Neuronal stem cell (in vitro differentiated cells): ENCODE data around the gene PERCC1.
"Not testable (repeated sequence)": the region's sequence is repeated elsewhere in the genome, so short reads cannot be mapped to it uniquely, and the experiment has no call there.

Source experiments
- DNase-seq: peaks from one replicate; pipeline ENCODE4 v3.0.0-alpha.2; 2013; ENCODE audit warnings: low spot score
- H2AFZ ChIP-seq: one replicate; pipeline ENCODE4 v1.6.1; 2013; ENCODE audit warnings: mild to moderate bottlenecking, low read length, inconsistent platforms
- H2AK5ac ChIP-seq: 2 replicates; pipeline ENCODE4 v1.6.1; 2013; ENCODE audit warnings: low read depth, mild to moderate bottlenecking, inconsistent platforms, low read length, moderate library complexity, mixed read lengths
- H2BK120ac ChIP-seq: 2 replicates; pipeline ENCODE4 v1.6.1; 2013; ENCODE audit warnings: low read depth, mild to moderate bottlenecking, inconsistent platforms, low read length, moderate library complexity, mixed read lengths
- H2BK12ac ChIP-seq: one replicate; pipeline ENCODE4 v1.6.1; 2013; ENCODE audit warnings: low read length, inconsistent platforms
- H2BK15ac ChIP-seq: 2 replicates; pipeline ENCODE4 v1.6.1; 2013; ENCODE audit warnings: mild to moderate bottlenecking, low read length, inconsistent platforms, mixed read lengths
- H2BK5ac ChIP-seq: one replicate; pipeline ENCODE4 v1.6.1; 2013; ENCODE audit warnings: inconsistent platforms, mild to moderate bottlenecking, low read length, moderate library complexity
- H3K14ac ChIP-seq: one replicate; pipeline ENCODE4 v1.6.1; 2013; ENCODE audit warnings: low read length, inconsistent platforms
- H3K18ac ChIP-seq: 2 replicates; pipeline ENCODE4 v1.6.1; 2013; ENCODE audit warnings: low read length, inconsistent platforms
- H3K23ac ChIP-seq: 2 replicates; pipeline ENCODE4 v1.6.1; 2013; ENCODE audit warnings: low read depth, mild to moderate bottlenecking, mixed read lengths, low read length, inconsistent platforms; ENCODE audit not compliant: poor library complexity
- H3K27ac ChIP-seq: replicated peaks from 3 replicates; pipeline ENCODE4 v1.5.1; 2013; ENCODE audit warnings: low read length, inconsistent platforms
- H3K27me3 ChIP-seq, 3 experiments: 2 replicates each; pipeline ENCODE4 v1.6.1; 2013; ENCODE audit warnings: low read length in 3 of 3, mild to moderate bottlenecking in 2 of 3, inconsistent platforms in 1 of 3, low read depth in 1 of 3, mixed read lengths in 1 of 3, moderate library complexity in 1 of 3; ENCODE audit not compliant: control insufficient read depth in 3 of 3, insufficient read depth in 3 of 3
- H3K36me3 ChIP-seq, 2 donors: replicated peaks in 1 of 2; 2 replicates each; pipeline ENCODE4 v1.6.1; 2013; ENCODE audit warnings: low read length in 2 of 2; ENCODE audit not compliant: control insufficient read depth in 2 of 2, insufficient read depth in 2 of 2
- H3K4ac ChIP-seq: 2 replicates; pipeline ENCODE4 v1.6.1; 2013; ENCODE audit warnings: inconsistent platforms, mild to moderate bottlenecking, low read length, moderate library complexity
- H3K4me1 ChIP-seq, 2 donors: 1 replicate in 1 of 2; 2 replicates in 1 of 2; pipeline ENCODE4 v1.6.1; 2013; ENCODE audit warnings: low read length in 2 of 2, low read depth in 1 of 2; ENCODE audit not compliant: control insufficient read depth in 2 of 2, insufficient read depth in 1 of 2
- H3K4me2 ChIP-seq: one replicate; pipeline ENCODE4 v1.6.1; 2013; ENCODE audit warnings: mild to moderate bottlenecking, low read length, inconsistent platforms; ENCODE audit not compliant: insufficient read depth, poor library complexity, severe bottlenecking
- H3K4me3 ChIP-seq, 2 donors: 2 replicates each; pipeline ENCODE4 v1.5.1; 2013; ENCODE audit warnings: low read length in 2 of 2, mild to moderate bottlenecking in 2 of 2, inconsistent platforms in 1 of 2, moderate library complexity in 1 of 2
- H3K79me1 ChIP-seq: one replicate; pipeline ENCODE4 v1.6.1; 2013; ENCODE audit warnings: low read depth, mild to moderate bottlenecking, inconsistent platforms, low read length, moderate library complexity
- H3K9ac ChIP-seq: one replicate; pipeline ENCODE4 v1.6.1; 2013; ENCODE audit warnings: mild to moderate bottlenecking, low read depth, low read length, inconsistent platforms; ENCODE audit not compliant: poor library complexity
- H3K9me3 ChIP-seq, 2 donors: replicated peaks in 1 of 2; 2 replicates each; pipeline versions ENCODE3 to v1.6.1; 2013; ENCODE audit warnings: low read length in 2 of 2, mild to moderate bottlenecking in 2 of 2, inconsistent platforms in 1 of 2, low read depth in 1 of 2, mixed read lengths in 1 of 2, moderate library complexity in 1 of 2; ENCODE audit not compliant: control insufficient read depth in 2 of 2, insufficient read depth in 1 of 2
- H4K8ac ChIP-seq: one replicate; pipeline ENCODE4 v1.6.1; 2013; ENCODE audit warnings: low read depth, mild to moderate bottlenecking, inconsistent platforms, low read length, moderate library complexity
- H4K91ac ChIP-seq: one replicate; pipeline ENCODE4 v1.6.1; 2013; ENCODE audit warnings: low read length, low read depth, mild to moderate bottlenecking, inconsistent platforms; ENCODE audit not compliant: poor library complexity
- WGBS, 2 donors: extraction: QIAGEN DNeasy Blood & Tissue Kit; methylation state at CpG; one replicate each; pipeline ENCODE4 v1.1.7; 2013; ENCODE audit warnings: missing lambda C conversion rate in 2 of 2, mixed read lengths in 1 of 2; ENCODE audit not compliant: insufficient read length in 2 of 2, insufficient replicate concordance in 1 of 2; ENCODE audit errors: extremely low coverage in 2 of 2; 5-methylcytosine and 5-hydroxymethylcytosine counted together

Gene PERCC1

GRCh38 chr16:1468426-1468810 is 37.5 kb downstream of the PERCC1 start:
- Histone ChIP-seq H3K9me3 (no peaks in the 10 kb centered on the region), H3K27ac (no peak overlapping the region), H2BK12ac (no peak overlapping the region), H4K91ac (no peak overlapping the region), H2BK5ac (no peak overlapping the region), H2AK5ac (no peak overlapping the region), H3K27me3 (no peaks in the 10 kb centered on the region), H4K8ac (no peak overlapping the region), H3K23ac (no peak overlapping the region), H3K18ac (no peak overlapping the region), H3K4me3 (peak overlapping the region in 1 of 2 donors; percentile 63), H3K4me2 (no peak overlapping the region), H3K14ac (no peak overlapping the region), H2AFZ (no peak overlapping the region), H3K36me3 (no peaks in the 10 kb centered on the region), H2BK120ac (no peak overlapping the region), H3K4ac (no peak overlapping the region), H2BK15ac (no peak overlapping the region), H3K9ac (no peak overlapping the region), H3K79me1 (peaks cover 32% of the 10 kb centered on the region), H3K4me1 (peaks cover 0 to 9% of the 10 kb centered on the region in 2 donors)
- WGBS, 2 donors = no CpG with 5 or more reads among the region's 22 CpGs
- DNase-seq = no peak

GRCh38 chr16:1469141-1469540 is 38.3 kb downstream of the PERCC1 start:
- not testable (repeated sequence) for H2AK5ac ChIP-seq, H3K23ac ChIP-seq, H2BK5ac ChIP-seq, H3K9me3 ChIP-seq, H3K27ac ChIP-seq, DNase-seq, H2BK15ac ChIP-seq, H3K27me3 ChIP-seq, H2BK12ac ChIP-seq, H3K14ac ChIP-seq, H4K91ac ChIP-seq, H3K4me3 ChIP-seq, H3K4ac ChIP-seq, H2AFZ ChIP-seq, H3K36me3 ChIP-seq, H3K4me2 ChIP-seq, H2BK120ac ChIP-seq, H3K18ac ChIP-seq, H3K9ac ChIP-seq, H4K8ac ChIP-seq, H3K4me1 ChIP-seq
- WGBS, 2 donors = no CpG with 5 or more reads among the region's 5 CpGs
- H3K79me1 ChIP-seq = peaks cover 33% of the 10 kb centered on the region

GRCh38 chr16:1469693-1470201 is 38.9 kb downstream of the PERCC1 start:
- Histone ChIP-seq H3K4ac (no peak overlapping the region), H2AK5ac (no peak overlapping the region), H3K14ac (peak overlapping the region; percentile 56), H3K36me3 (no peaks in the 10 kb centered on the region), H4K8ac (no peak overlapping the region), H3K23ac (peak overlapping the region; percentile 43), H2AFZ (no peak overlapping the region), H2BK12ac (peak overlapping the region; percentile 41), H3K4me2 (no peak overlapping the region), H2BK5ac (no peak overlapping the region), H3K4me1 (peaks cover 4 to 9% of the 10 kb centered on the region in 2 donors), H3K27me3 (no peaks in the 10 kb centered on the region), H4K91ac (no peak overlapping the region), H3K79me1 (peaks cover 36% of the 10 kb centered on the region), H3K18ac (no peak overlapping the region), H3K4me3 (no peak overlapping the region), H2BK120ac (peak overlapping the region; percentile 61), H3K27ac (no peak overlapping the region), H2BK15ac (no peak overlapping the region), H3K9me3 (no peaks in the 10 kb centered on the region), H3K9ac (no peak overlapping the region)
- DNase-seq = no peak
- WGBS, 2 donors = no CpG with 5 or more reads among the region's 20 CpGs

GRCh38 chr16:1470481-1471251 is 39.8 kb downstream of the PERCC1 start:
- Histone ChIP-seq H3K27ac (no peak overlapping the region), H3K4me2 (no peak overlapping the region), H3K9ac (peak overlapping the region; percentile 60), H3K4me1 (peaks cover 4 to 14% of the 10 kb centered on the region in 2 donors), H3K79me1 (peaks cover 30% of the 10 kb centered on the region), H3K4me3 (peak overlapping the region in 1 of 2 donors; percentile 48), H2BK15ac (no peak overlapping the region), H3K18ac (no peak overlapping the region), H2AK5ac (no peak overlapping the region), H3K4ac (no peak overlapping the region), H3K23ac (no peak overlapping the region), H3K9me3 (no peaks in the 10 kb centered on the region), H4K8ac (peak overlapping the region; percentile 17), H3K36me3 (no peaks in the 10 kb centered on the region), H2BK12ac (peak overlapping the region; percentile 30), H4K91ac (no peak overlapping the region), H2BK120ac (no peak overlapping the region), H3K27me3 (no peaks in the 10 kb centered on the region), H2BK5ac (no peak overlapping the region), H2AFZ (no peak overlapping the region), H3K14ac (peak overlapping the region; percentile 8)
- DNase-seq = no peak
- no CpG with 5 or more reads among the region's 14 CpGs for WGBS, 2 donors
